ENCODE results near the gene FXYD2.

DNA sequence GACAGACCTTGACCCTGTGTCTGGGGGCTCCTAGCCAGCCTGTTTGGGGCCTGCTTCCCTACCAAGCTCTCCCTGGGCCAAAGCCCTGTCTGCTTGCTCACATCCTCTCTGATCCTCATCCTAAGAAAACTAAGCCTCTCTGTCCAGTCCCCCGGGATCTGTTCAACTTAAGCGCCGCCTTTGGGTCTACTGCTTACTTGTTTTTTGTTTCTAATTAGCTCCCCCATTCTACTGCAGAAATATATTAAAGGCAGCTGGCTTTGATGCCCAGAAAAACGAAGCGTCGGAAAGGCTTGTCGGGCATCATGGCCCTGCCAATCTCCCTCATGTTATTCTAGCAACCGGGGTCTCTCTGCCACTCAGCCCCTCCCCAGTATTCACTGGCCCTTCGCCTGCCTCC, 31.0 kb downstream of the FXYD2 start:
- no peak for TF ChIP-seq EZH2 (IDR thresholded peaks at IDR 0.05; ENCODE audit: borderline replicate concordance, low read length)
- TF ChIP-seq CTCF (IDR thresholded peaks at IDR 0.05; ENCODE audit: low read length), result no peak
